Measurements from ENCODE around the gene KHDC4. TPM values are rescaled to one million over a fixed set of nuclear protein-coding genes. Genes with fewer than 3 reads are reported as not detected.
"Not testable (repeated sequence)": the region's sequence is repeated elsewhere in the genome, so short reads cannot be mapped to it uniquely, and the experiment has no call there.

The KHDC4 gene
- total RNA-seq, 2 donors from 2014 or later: 59.9 to 63.1 TPM

DNA sequence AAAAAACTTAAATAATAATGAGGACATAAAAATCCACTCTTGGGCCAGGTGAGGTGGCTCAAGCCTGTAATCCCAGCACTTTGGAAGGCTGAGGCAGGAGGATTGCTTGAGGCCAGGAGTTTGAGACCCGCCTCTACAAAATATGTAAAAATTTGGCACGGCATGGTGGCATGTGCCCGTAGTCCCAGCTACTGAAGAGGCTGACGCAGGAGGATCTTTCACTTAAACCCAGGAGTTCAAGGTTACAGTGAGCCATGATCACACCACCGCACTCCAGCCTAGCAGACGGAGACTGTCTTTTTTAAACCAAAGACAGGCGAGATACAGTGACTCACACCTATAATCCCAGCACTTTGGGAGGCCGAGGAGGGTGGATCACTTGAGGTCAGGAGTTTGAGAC lies 37.7 kb downstream of the KHDC4 start:
- not testable (repeated sequence) for ATAC-seq; H3K36me3 Mint-ChIP-seq (ENCODE audit: low read depth); H3K4me3 Mint-ChIP-seq; H3K27me3 Mint-ChIP-seq; DNase-seq; H3K27ac Mint-ChIP-seq; H3K9me3 ChIP-seq (ENCODE audit: control insufficient read depth, low read length, poor library complexity, severe bottlenecking)
- peaks cover 15% of the 10 kb centered on the region for H3K4me1 Mint-ChIP-seq

DNA sequence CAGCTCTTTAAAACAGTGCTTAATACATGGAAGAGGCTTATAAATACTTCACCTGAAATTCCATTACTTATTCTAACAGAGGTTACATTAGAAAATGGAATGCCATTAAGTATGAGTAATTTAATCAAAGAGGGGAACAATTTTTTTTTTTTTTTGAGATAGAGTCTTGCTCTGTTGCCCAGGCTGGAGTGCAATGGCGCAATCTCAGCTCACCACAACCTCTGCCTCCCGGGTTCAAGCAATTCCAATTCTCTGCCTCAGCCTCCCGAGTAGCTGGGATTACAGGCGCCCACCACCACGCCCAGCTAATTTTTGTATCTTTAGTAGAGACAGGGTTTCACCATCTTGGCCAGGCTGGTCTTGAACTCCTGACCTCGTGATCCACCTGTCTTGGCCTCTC lies 38.6 kb downstream of the KHDC4 start:
- H3K36me3 Mint-ChIP-seq (ENCODE audit: low read depth): not testable (repeated sequence)

DNA sequence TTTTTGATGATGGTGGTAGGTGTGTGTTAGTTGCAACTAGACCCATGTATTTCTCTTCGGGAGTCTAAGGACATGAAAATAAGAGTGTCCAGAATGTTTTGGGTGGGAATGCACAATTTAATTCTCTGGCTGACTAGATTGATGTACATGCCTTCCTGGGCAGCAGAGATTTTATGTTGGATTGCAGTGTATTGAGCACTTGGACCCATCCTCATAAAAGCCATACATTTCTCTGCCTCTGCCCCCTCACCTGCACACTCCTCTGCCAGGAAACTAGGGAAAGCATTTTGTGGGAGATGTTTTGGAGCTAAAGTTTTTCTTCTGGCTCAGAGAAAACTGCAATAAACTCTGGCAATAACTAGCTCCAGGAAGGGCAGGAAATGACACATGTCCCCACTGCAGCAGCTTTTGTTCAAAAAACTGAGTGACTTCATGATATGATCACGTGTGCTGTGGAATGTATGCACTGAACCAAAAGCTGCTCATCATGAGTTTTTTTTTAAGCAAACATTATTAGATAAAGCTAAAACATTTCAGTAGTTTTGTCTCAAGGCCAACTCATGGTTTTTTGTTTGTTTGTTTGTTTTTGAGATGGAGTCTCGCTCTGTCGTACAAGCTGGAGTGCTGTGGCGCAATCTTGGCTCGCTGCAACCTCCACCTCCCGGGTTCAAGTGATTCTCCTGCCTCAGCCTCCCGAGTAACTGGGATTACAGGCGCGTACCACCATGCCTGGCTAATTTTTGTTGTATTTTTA lies 40.6 kb downstream of the KHDC4 start:
- no peak for DNase-seq
- Mint-ChIP-seq H3K4me3 (no peak overlapping the region), H3K4me1 (peaks cover 8% of the 10 kb centered on the region), H3K27me3 (no peaks in the 10 kb centered on the region), H3K36me3 (ENCODE audit: low read depth) (no peaks in the 10 kb centered on the region), H3K27ac (peak overlapping the region; percentile 80)
- no peaks in the 10 kb centered on the region for H3K9me3 ChIP-seq (ENCODE audit: control insufficient read depth, low read length, poor library complexity, severe bottlenecking)
- peak; percentile 82 for ATAC-seq

More for the DNA sequence above, 38.6 kb downstream of the KHDC4 start:
- H3K4me1 Mint-ChIP-seq: peaks cover 15% of the 10 kb centered on the region
- not testable (repeated sequence) for H3K4me3 Mint-ChIP-seq; ATAC-seq; H3K27me3 Mint-ChIP-seq; H3K27ac Mint-ChIP-seq; H3K9me3 ChIP-seq (ENCODE audit: control insufficient read depth, low read length, poor library complexity, severe bottlenecking); DNase-seq

DNA sequence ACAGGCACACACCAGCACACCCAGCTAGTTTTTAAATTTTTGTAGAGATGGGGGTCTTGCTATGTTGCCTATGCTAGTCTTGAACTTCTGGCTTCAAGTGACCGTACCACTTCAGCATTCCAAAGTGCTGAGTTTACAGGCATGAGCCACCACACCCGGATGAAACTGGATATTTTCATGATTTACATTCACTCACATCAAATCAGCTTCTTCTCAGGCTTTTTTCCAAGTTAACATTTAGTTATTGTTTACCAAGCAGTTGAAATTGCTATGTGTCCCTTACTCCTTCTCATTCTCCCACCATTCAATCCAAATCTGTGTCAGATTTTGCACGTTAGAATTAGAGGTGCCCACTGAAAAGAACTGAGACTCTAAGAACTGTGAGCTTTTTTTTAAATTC lies 41.4 kb downstream of the KHDC4 start:
- no peak overlapping the region for H3K4me3 Mint-ChIP-seq
- no peaks in the 10 kb centered on the region for H3K27me3 Mint-ChIP-seq
- no peaks in the 10 kb centered on the region for H3K36me3 Mint-ChIP-seq (ENCODE audit: low read depth)
- peaks cover 8% of the 10 kb centered on the region for H3K4me1 Mint-ChIP-seq
- no peak for ATAC-seq
- H3K9me3 ChIP-seq (ENCODE audit: control insufficient read depth, low read length, poor library complexity, severe bottlenecking): no peaks in the 10 kb centered on the region
- DNase-seq: no peak
- peak overlapping the region; percentile 80 for H3K27ac Mint-ChIP-seq

DNA sequence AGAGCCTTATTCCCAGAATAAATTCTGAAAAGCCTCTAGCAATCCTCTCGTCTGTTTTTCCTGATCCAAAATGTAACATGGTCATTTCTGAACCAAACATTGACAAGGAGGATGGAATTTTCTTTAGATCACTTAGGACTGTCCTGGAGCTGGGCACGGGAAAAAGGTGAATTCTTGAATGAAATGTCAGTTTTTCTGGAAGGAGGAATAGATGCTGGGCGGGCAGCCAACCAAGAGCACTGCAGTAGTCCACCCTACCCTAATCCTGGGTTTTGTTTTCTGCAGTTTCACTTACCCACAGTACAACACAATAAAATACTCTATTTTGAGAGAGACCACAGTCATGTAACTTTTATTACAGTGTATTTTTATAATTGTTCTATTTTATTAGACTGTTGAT lies 44.0 kb downstream of the KHDC4 start:
- H3K36me3 Mint-ChIP-seq (ENCODE audit: low read depth): no peaks in the 10 kb centered on the region
- H3K9me3 ChIP-seq (ENCODE audit: control insufficient read depth, low read length, poor library complexity, severe bottlenecking): no peaks in the 10 kb centered on the region
- H3K4me1 Mint-ChIP-seq: peaks cover 8% of the 10 kb centered on the region
- no peak overlapping the region for H3K27ac Mint-ChIP-seq
- ATAC-seq (no peak), DNase-seq (no peak)
- H3K4me3 Mint-ChIP-seq: no peak overlapping the region
- H3K27me3 Mint-ChIP-seq: no peaks in the 10 kb centered on the region

DNA sequence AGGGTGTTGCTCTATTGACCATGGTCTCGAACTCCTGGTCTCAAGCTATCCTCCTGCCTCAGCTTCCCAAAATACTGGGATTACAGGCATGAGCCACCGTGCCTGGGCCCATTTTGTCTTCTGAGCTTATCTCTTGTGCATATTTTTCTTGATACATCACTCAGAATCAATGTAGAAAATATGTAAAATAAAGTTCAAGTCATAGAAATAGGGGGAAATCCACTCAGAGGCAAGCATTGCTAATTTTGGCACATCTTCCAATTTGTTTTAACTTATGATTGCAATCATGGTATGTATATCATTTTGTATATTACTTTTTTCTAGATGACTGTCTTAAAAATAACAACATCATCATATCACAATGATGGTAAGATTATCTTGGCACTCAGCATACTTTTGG lies 44.6 kb downstream of the KHDC4 start:
- ATAC-seq: no peak
- Mint-ChIP-seq H3K27me3 (no peaks in the 10 kb centered on the region), H3K27ac (no peak overlapping the region)

DNA sequence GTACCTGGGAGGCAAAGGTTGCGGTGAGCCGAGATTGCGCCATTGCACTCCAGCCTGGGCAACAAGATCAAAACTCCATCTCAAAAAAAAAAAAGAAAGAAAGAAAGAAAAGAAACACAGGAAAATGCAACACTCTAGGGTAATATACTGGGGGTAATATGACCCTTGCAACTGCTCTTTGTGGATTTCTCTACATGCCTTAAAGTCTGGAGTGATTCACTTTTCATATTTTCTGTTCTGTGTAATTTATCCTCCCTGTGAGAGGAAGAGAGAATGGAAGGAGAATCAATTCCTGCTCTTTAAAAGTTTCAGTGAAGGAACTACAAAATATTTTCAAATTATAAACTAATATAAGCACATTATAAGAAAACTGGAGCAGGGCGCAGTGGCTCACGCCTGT lies 45.7 kb downstream of the KHDC4 start:
- peaks cover 5% of the 10 kb centered on the region for H3K4me1 Mint-ChIP-seq
- H3K27me3 Mint-ChIP-seq: no peaks in the 10 kb centered on the region
- H3K9me3 ChIP-seq (ENCODE audit: control insufficient read depth, low read length, poor library complexity, severe bottlenecking): no peaks in the 10 kb centered on the region
- no peak overlapping the region for H3K4me3 Mint-ChIP-seq
- ATAC-seq (no peak), DNase-seq (no peak)
- no peaks in the 10 kb centered on the region for H3K36me3 Mint-ChIP-seq (ENCODE audit: low read depth)
- H3K27ac Mint-ChIP-seq: no peak overlapping the region

More for the DNA sequence above, 44.6 kb downstream of the KHDC4 start:
- Mint-ChIP-seq H3K36me3 (ENCODE audit: low read depth) (no peaks in the 10 kb centered on the region), H3K4me1 (peaks cover 8% of the 10 kb centered on the region), H3K4me3 (no peak overlapping the region)
- no peak for DNase-seq
- no peaks in the 10 kb centered on the region for H3K9me3 ChIP-seq (ENCODE audit: control insufficient read depth, low read length, poor library complexity, severe bottlenecking)

DNA sequence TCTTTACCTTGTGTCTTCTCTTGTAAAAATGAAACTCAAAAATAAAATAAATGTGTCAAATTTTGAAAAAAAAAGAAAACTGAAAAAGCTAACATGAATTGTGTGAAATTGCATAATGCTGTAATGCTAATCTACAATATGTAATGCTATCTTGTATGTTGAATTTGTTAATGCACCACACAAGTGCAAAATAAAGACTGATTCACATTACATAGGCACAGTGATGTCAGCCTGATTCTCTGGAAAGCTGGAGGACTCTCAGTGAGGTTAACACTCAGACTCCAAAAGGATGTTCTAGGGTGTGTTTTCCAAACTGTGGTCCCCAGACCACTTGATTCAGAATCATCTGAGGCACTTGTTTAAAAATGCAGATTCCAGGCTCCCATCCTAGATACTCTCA lies 49.2 kb downstream of the KHDC4 start:
- Mint-ChIP-seq H3K4me1 (no peaks in the 10 kb centered on the region), H3K4me3 (no peak overlapping the region), H3K27ac (no peak overlapping the region), H3K36me3 (ENCODE audit: low read depth) (no peaks in the 10 kb centered on the region), H3K27me3 (no peaks in the 10 kb centered on the region)
- ATAC-seq: no peak
- no peaks in the 10 kb centered on the region for H3K9me3 ChIP-seq (ENCODE audit: control insufficient read depth, low read length, poor library complexity, severe bottlenecking)
- DNase-seq: no peak

DNA sequence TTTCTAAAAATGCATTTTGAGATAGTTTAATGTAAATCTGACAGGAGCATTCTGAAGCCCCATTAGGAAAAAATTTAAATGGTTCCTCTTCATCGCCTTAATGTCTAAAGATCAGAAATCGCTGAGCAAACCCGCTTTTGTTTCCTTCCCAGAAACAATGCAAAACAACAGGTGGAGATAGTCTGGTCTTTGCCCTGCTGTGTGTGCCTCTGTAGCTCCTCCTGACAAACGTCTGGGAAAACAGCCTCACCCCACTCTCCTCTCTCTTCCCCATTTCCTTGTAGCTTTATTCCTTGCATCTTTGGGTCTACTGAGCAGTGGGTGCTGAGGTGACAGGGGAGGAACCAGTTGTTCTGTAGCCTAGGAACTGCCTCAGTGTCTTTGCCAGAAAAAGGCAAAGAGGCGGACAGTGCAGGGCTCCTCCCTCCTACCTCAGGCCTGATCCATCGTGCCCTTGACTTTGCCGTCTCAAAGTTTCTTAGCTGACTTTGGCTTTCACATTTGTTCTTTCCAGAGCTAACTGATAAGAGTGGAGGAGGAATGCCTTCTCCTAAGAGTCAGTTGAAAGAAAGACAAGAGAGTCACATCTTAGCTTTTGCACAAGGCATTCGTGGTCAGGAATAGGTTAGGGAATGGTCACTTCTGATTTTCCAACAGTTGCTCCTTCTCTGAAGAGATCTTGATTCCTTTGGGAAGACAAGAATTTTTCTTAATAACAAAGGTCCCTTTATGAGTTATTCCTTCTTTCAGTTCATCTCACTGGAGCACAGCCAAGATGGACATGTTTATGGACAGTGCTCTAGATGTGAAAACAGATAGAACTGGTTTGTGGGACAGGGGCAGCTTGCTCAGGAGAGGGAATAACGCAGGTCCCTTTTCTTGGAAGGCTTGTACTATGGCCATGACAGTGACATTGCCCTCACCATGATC lies 49.9 kb downstream of the KHDC4 start:
- Mint-ChIP-seq H3K36me3 (ENCODE audit: low read depth) (no peaks in the 10 kb centered on the region), H3K4me1 (no peaks in the 10 kb centered on the region), H3K4me3 (peak overlapping the region; percentile 63), H3K27me3 (no peaks in the 10 kb centered on the region), H3K27ac (no peak overlapping the region)
- DNase-seq (no peak), ATAC-seq (no peak)
- H3K9me3 ChIP-seq (ENCODE audit: control insufficient read depth, low read length, poor library complexity, severe bottlenecking): no peaks in the 10 kb centered on the region

DNA sequence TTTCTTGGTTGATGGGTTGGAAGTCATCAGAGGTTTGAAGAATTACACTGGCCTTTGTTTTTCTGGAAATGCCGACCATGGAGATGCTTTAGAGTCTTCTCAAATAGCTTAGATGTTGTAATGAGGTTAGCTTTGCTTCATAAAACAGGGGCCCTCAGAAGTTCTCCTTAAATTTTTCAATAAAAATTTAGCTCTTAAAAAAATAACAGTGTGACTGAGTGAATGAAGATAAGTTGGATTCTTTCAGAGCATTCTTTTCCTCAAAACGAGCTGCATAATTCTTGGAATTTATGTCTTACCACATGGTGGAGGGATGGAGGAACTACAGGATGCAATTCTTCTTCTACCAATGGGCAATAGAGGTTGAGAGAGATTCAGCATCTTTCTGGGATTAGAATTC lies 51.4 kb downstream of the KHDC4 start:
- no peak for ATAC-seq
- no peaks in the 10 kb centered on the region for H3K27me3 Mint-ChIP-seq
- no peaks in the 10 kb centered on the region for H3K4me1 Mint-ChIP-seq
- no peaks in the 10 kb centered on the region for H3K36me3 Mint-ChIP-seq (ENCODE audit: low read depth)
- no peak overlapping the region for H3K4me3 Mint-ChIP-seq
- DNase-seq: no peak
- no peaks in the 10 kb centered on the region for H3K9me3 ChIP-seq (ENCODE audit: control insufficient read depth, low read length, poor library complexity, severe bottlenecking)
- H3K27ac Mint-ChIP-seq: peak overlapping the region; percentile 24

DNA sequence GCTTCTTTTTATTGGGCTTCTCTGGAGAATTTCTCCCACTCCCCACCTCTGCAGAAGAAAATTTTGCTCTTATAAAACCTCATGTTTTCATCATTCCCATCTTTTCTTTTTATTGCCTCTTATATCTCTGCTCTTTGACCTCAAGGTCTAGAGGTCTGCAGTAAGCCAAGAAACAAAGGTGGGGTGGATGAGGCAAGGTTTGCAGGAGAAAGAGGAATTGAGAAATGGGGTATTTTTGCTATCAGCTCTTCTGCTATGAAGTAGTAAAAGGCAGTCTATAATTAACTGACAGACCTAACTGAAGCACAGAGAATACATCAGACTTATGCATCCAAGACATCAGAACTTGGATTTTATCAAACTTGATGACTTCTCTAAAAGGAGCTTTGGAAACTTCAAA lies 52.0 kb downstream of the KHDC4 start:
- Mint-ChIP-seq H3K36me3 (ENCODE audit: low read depth) (no peaks in the 10 kb centered on the region), H3K27ac (peak overlapping the region; percentile 24), H3K4me1 (no peaks in the 10 kb centered on the region), H3K27me3 (no peaks in the 10 kb centered on the region), H3K4me3 (no peak overlapping the region)
- H3K9me3 ChIP-seq (ENCODE audit: control insufficient read depth, low read length, poor library complexity, severe bottlenecking): no peaks in the 10 kb centered on the region
- no peak for ATAC-seq
- no peak for DNase-seq

DNA sequence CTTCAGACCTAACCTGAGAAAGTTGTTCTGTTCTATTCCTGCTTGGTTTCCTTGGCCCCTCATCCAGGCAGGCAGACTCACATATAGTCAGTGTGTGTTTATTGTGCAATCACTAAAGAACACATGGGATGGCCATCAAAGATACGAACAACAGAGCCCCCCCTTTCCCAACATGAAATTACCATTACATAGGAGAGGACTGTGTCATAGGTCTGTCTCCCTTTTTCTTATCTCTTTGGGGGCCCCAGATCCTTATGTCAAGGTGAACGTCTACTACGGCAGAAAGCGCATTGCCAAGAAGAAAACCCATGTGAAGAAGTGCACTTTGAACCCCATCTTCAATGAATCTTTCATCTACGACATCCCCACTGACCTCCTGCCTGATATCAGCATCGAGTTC lies 53.3 kb downstream of the KHDC4 start:
- H3K4me3 Mint-ChIP-seq: no peak overlapping the region
- H3K4me1 Mint-ChIP-seq: peaks cover 3% of the 10 kb centered on the region
- H3K27ac Mint-ChIP-seq: no peak overlapping the region
- no peaks in the 10 kb centered on the region for H3K27me3 Mint-ChIP-seq
- no peaks in the 10 kb centered on the region for H3K9me3 ChIP-seq (ENCODE audit: control insufficient read depth, low read length, poor library complexity, severe bottlenecking)
- no peak for ATAC-seq
- H3K36me3 Mint-ChIP-seq (ENCODE audit: low read depth): no peaks in the 10 kb centered on the region
- DNase-seq: no peak

DNA sequence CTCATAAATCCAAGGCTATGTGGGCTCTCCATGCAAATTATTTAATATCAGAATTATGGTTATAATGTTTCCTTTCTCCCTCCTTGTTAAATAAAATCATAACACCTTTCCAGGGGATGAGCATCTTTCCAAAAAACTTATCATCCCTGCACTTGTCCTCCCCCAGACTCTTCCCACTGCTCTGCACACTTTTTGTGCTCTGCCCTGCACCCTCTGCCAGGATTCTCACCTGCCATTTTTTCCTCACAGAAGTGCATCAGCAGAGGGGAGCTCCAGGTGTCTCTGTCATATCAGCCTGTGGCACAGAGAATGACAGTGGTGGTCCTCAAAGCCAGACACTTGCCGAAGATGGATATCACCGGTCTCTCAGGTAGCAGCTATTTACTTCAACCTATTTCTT lies 54.0 kb downstream of the KHDC4 start:
- DNase-seq (no peak), ATAC-seq (no peak)
- no peaks in the 10 kb centered on the region for H3K9me3 ChIP-seq (ENCODE audit: control insufficient read depth, low read length, poor library complexity, severe bottlenecking)
- Mint-ChIP-seq H3K4me3 (no peak overlapping the region), H3K36me3 (ENCODE audit: low read depth) (no peaks in the 10 kb centered on the region), H3K4me1 (peaks cover 3% of the 10 kb centered on the region), H3K27me3 (no peaks in the 10 kb centered on the region), H3K27ac (peak overlapping the region; percentile 32)

All from T-helper 17 cell (primary cell).